ENCODE data around the gene RETREG3.
"Not testable (repeated sequence)": the region's sequence is repeated elsewhere in the genome, so short reads cannot be mapped to it uniquely, and the experiment has no call there.

Gene RETREG3

DNA sequence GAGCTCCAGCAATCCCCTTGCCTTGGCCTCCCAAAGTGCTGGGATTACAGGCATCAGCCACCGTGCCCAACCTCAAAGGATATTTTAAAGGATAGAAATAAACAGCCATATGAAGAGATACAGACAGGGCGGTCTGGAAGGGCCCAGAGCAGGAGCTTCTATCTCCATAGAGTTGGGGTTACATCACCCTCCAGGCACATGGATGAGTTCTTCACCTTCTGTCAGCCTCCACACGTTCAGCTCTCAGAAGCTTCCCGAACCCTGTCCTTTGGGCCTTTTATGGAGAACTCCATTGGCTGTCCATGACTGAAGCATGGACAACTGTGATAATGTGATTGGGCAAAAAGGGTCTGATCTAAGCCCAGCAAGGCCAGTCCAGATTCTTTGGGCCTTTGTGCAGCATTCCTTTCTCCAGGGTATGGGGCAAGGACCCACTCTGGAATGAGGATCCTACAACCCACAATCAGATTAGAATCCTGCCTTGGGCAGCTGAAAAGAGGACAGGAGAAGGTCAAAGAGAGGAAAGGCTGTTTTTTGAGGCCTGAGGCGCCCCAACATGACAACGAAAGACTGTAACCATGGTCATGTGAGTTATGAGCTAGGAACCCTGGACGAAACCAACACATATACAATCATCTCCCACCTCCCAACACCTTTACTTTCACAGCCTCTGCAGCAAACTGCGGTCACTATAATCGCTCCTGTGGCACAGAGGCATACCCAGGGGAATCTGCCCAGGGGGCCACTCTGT is 63.2 kb downstream of the RETREG3 start:
- not testable (repeated sequence) for H3K9ac ChIP-seq (ENCODE audit: low read length); H3K4me1 ChIP-seq (ENCODE audit: control insufficient read depth, insufficient read depth, low read length); H3K27me3 ChIP-seq (replicated peaks; ENCODE audit: control insufficient read depth, insufficient read depth, low read length); DNase-seq (ENCODE audit: low read depth); H3K9me3 ChIP-seq (ENCODE audit: control insufficient read depth, low read length); H3K4me3 ChIP-seq (ENCODE audit: low read length)
- H3K36me3 ChIP-seq (ENCODE audit: control insufficient read depth, insufficient read depth, low read length, severe bottlenecking), result peaks cover 40% of the 10 kb centered on the region

GRCh38 chr17:42544874-42545283 is 64.3 kb downstream of the RETREG3 start:
- no peak for DNase-seq (ENCODE audit: low read depth)
- Histone ChIP-seq H3K36me3 (ENCODE audit: control insufficient read depth, insufficient read depth, low read length, severe bottlenecking) (peaks cover 48% of the 10 kb centered on the region), H3K4me3 (ENCODE audit: low read length) (no peak overlapping the region), H3K4me1 (ENCODE audit: control insufficient read depth, insufficient read depth, low read length) (no peaks in the 10 kb centered on the region), H3K27me3 (replicated peaks; ENCODE audit: control insufficient read depth, insufficient read depth, low read length) (no peaks in the 10 kb centered on the region), H3K9ac (ENCODE audit: low read length) (no peak overlapping the region), H3K9me3 (ENCODE audit: control insufficient read depth, low read length) (no peaks in the 10 kb centered on the region)

- H3K27me3 ChIP-seq (replicated peaks; ENCODE audit: control insufficient read depth, insufficient read depth, low read length), result no peaks in the 10 kb centered on the region
- peaks cover 63% of the 10 kb centered on the region for H3K36me3 ChIP-seq (ENCODE audit: control insufficient read depth, insufficient read depth, low read length, severe bottlenecking)
- no peaks in the 10 kb centered on the region for H3K9me3 ChIP-seq (ENCODE audit: control insufficient read depth, low read length)
- H3K4me3 ChIP-seq (ENCODE audit: low read length), result no peak overlapping the region
- no peak for DNase-seq (ENCODE audit: low read depth)
- H3K9ac ChIP-seq (ENCODE audit: low read length), result no peak overlapping the region
- H3K4me1 ChIP-seq (ENCODE audit: control insufficient read depth, insufficient read depth, low read length), result no peaks in the 10 kb centered on the region
These were observed 65.7 kb downstream of the RETREG3 start for GRCh38 chr17:42543190-42544079.

DNA sequence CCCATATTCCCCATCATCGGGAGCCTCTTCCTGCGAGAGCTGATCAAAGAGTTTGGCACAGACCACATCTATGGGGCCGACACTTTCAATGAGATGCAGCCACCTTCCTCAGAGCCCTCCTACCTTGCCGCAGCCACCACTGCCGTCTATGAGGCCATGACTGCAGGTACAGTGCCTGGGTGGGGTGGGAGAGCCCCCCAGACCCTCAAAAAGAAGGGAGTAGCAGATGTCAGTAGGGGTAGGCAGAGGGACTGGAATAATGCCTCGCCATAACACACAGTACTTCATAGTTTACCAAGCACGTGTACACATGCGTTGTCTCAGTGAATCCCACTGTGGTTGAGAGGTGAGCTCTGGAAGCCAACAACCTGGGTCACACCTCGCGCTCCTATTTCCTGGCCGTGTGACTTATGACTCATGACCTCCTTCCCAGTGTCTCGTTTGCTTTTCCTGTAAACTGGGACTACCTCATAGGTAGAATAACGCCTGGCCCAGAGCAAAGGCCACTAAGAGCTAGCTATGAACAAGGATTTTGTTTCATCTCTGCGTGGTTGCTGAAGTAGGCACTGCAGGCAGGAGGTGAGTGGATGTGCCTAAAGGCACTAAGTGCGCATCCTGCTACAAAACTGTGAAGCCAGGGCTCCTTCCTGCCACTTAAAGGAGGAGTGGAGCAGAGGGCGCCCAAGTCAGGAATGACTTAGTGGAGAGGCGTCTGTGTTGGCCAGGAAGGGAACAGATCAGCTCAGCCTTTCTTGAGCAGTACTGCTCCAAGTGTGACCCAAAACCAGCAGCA is 67.9 kb downstream of the RETREG3 start:
- DNase-seq (ENCODE audit: low read depth), result no peak
- Histone ChIP-seq H3K9me3 (ENCODE audit: control insufficient read depth, low read length) (no peaks in the 10 kb centered on the region), H3K4me3 (ENCODE audit: low read length) (no peak overlapping the region), H3K9ac (ENCODE audit: low read length) (no peak overlapping the region), H3K4me1 (ENCODE audit: control insufficient read depth, insufficient read depth, low read length) (peaks cover 9% of the 10 kb centered on the region), H3K36me3 (ENCODE audit: control insufficient read depth, insufficient read depth, low read length, severe bottlenecking) (peaks cover 67% of the 10 kb centered on the region), H3K27me3 (replicated peaks; ENCODE audit: control insufficient read depth, insufficient read depth, low read length) (no peaks in the 10 kb centered on the region)

DNA sequence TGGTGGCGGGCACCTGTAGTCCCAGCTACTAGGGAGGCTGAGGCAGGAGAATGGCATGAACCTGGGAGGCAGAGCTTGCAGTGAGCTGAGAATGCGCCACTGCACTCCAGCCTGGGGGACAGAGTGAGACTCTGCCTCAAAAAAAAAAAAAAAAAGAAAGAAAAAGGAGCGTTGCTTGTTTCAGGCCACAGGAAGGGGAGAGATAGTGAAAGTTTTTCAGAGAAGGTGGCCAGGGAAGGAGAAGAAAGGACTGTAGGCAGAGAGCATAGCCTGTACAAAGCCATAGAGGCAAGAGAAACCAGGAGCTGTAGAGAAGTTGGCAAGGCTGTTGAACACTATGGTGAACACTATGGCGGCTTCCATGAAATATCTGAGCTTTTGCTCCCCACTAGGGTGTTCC is 68.6 kb downstream of the RETREG3 start:
- not testable (repeated sequence) for H3K9ac ChIP-seq (ENCODE audit: low read length); H3K27me3 ChIP-seq (replicated peaks; ENCODE audit: control insufficient read depth, insufficient read depth, low read length); H3K9me3 ChIP-seq (ENCODE audit: control insufficient read depth, low read length); H3K4me3 ChIP-seq (ENCODE audit: low read length); DNase-seq (ENCODE audit: low read depth)
- Histone ChIP-seq H3K36me3 (ENCODE audit: control insufficient read depth, insufficient read depth, low read length, severe bottlenecking) (peaks cover 67% of the 10 kb centered on the region), H3K4me1 (ENCODE audit: control insufficient read depth, insufficient read depth, low read length) (peaks cover 12% of the 10 kb centered on the region)

DNA sequence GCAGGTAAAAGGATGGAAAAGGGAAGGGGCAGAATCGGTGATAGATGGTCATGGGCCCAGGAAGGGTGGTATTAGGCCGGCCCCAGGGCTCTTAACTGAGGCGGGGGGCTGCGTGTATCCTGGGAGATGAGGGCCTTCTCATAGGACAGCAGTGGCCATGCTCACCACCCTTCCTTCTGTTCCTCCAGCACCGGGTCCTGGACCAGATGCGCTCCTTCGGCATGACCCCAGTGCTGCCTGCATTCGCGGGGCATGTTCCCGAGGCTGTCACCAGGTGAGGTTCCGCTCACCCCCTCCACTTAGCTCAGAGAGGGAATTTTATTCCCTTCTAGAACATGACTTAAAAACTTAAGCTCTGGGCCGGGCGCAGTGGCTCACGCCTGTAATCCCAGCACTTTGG is 70.7 kb downstream of the RETREG3 start:
- H3K4me1 ChIP-seq (ENCODE audit: control insufficient read depth, insufficient read depth, low read length), result peaks cover 18% of the 10 kb centered on the region
- DNase-seq (ENCODE audit: low read depth), result no peak
- no peak overlapping the region for H3K4me3 ChIP-seq (ENCODE audit: low read length)
- no peaks in the 10 kb centered on the region for H3K9me3 ChIP-seq (ENCODE audit: control insufficient read depth, low read length)
- H3K9ac ChIP-seq (ENCODE audit: low read length), result no peak overlapping the region
- H3K27me3 ChIP-seq (replicated peaks; ENCODE audit: control insufficient read depth, insufficient read depth, low read length), result no peaks in the 10 kb centered on the region
- H3K36me3 ChIP-seq (ENCODE audit: control insufficient read depth, insufficient read depth, low read length, severe bottlenecking), result peaks cover 49% of the 10 kb centered on the region

DNA sequence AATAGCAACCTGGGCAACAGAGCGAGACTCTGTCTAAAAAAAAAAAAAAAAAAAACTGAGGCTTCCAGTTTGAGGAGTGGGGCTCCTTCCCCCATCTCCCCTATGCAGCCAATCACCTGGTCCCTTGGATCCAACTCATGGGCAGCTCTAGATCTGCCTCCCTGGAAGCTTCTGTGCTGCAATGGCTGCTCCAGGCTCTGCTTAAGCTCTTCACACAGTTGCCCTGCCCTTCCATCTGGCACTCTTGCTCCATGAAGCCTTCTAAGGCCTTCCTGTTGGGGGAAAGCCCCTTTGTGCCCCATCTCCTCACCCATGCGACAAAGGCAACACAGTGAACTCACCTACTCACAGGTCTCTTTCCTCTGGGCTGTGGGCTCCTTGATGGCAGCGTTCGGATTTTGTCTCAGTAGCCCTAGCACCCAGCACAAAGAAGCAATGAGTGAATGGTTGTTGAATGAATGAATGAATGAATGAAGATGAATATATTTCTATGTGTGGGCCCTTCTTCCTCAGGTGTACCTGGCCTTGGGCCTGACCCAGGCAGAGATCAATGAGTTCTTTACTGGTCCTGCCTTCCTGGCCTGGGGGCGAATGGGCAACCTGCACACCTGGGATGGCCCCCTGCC is 71.2 kb downstream of the RETREG3 start:
- H3K9ac ChIP-seq (ENCODE audit: low read length), result peak overlapping the region; percentile 89
- H3K9me3 ChIP-seq (ENCODE audit: control insufficient read depth, low read length), result no peaks in the 10 kb centered on the region
- peak overlapping the region; percentile 90 for H3K4me3 ChIP-seq (ENCODE audit: low read length)
- DNase-seq (ENCODE audit: low read depth), result no peak
- H3K36me3 ChIP-seq (ENCODE audit: control insufficient read depth, insufficient read depth, low read length, severe bottlenecking), result peaks cover 44% of the 10 kb centered on the region
- H3K4me1 ChIP-seq (ENCODE audit: control insufficient read depth, insufficient read depth, low read length), result peaks cover 18% of the 10 kb centered on the region
- H3K27me3 ChIP-seq (replicated peaks; ENCODE audit: control insufficient read depth, insufficient read depth, low read length), result no peaks in the 10 kb centered on the region

DNA sequence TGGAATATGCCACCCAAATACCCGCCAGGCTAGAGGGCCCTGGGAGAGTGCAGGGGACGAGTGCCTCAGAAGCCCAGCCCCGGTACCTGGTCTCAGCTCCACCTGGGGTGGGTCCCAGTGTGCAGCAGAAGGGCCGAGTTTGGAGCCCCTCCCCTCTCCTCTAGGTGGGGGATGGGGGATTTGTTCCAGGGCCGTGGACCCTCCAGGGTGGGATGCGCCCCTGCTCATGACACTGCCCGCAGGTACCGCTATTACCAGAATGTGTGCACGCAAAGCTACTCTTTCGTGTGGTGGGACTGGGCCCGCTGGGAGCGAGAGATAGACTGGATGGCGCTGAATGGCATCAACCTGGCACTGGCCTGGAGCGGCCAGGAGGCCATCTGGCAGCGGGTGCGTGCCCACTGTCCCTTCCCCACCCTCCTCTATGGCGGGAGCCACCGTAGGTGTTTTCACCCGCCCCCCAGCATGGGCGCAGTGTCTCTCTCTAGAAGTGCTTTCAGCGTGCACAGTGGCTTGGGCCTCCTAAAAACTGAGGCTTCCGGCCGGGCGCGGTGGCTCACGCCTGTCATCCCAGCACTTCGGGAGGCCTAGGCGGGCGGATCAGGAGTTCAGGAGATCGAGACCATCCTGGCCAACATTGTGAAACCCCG is 71.9 kb downstream of the RETREG3 start:
- Histone ChIP-seq H3K4me3 (ENCODE audit: low read length) (peak overlapping the region; percentile 90), H3K4me1 (ENCODE audit: control insufficient read depth, insufficient read depth, low read length) (peaks cover 18% of the 10 kb centered on the region), H3K36me3 (ENCODE audit: control insufficient read depth, insufficient read depth, low read length, severe bottlenecking) (peaks cover 37% of the 10 kb centered on the region), H3K27me3 (replicated peaks; ENCODE audit: control insufficient read depth, insufficient read depth, low read length) (no peaks in the 10 kb centered on the region), H3K9ac (ENCODE audit: low read length) (peak overlapping the region; percentile 89), H3K9me3 (ENCODE audit: control insufficient read depth, low read length) (no peaks in the 10 kb centered on the region)
- DNase-seq (ENCODE audit: low read depth), result no peak

DNA sequence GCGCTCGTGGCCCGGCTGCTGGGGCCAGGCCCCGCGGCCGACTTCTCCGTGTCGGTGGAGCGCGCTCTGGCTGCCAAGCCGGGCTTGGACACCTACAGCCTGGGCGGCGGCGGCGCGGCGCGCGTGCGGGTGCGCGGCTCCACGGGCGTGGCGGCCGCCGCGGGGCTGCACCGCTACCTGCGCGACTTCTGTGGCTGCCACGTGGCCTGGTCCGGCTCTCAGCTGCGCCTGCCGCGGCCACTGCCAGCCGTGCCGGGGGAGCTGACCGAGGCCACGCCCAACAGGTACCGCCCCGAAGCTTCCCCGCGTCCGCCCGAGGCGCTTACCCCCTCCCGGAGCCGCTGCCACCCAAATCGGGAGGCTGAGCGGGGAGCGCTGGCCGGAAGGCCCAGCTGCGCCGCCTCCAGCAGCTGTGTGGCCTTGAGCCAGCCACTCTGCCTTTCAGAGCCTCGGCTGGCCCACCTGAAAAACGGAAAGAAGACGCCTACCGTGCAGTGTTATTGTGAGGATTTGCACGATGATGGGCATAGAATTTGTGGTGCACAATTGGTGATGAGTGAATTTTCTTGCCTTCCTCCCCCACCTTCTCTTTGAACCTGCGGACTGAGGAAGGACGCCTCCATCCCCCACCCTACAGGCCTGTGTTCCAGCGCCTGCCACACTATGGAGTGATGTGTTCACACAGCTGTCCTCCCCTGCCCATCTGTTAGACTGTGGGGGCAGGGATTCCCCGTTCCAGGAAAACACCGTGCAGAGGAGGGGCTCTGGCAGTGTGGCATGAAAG is 72.6 kb downstream of the RETREG3 start:
- Histone ChIP-seq H3K4me3 (ENCODE audit: low read length) (peak overlapping the region; percentile 90), H3K4me1 (ENCODE audit: control insufficient read depth, insufficient read depth, low read length) (peaks cover 21% of the 10 kb centered on the region), H3K9ac (ENCODE audit: low read length) (peak overlapping the region; percentile 89), H3K27me3 (replicated peaks; ENCODE audit: control insufficient read depth, insufficient read depth, low read length) (no peaks in the 10 kb centered on the region), H3K9me3 (ENCODE audit: control insufficient read depth, low read length) (no peaks in the 10 kb centered on the region), H3K36me3 (ENCODE audit: control insufficient read depth, insufficient read depth, low read length, severe bottlenecking) (peaks cover 33% of the 10 kb centered on the region)
- peak; percentile 80 for DNase-seq (ENCODE audit: low read depth)

DNA sequence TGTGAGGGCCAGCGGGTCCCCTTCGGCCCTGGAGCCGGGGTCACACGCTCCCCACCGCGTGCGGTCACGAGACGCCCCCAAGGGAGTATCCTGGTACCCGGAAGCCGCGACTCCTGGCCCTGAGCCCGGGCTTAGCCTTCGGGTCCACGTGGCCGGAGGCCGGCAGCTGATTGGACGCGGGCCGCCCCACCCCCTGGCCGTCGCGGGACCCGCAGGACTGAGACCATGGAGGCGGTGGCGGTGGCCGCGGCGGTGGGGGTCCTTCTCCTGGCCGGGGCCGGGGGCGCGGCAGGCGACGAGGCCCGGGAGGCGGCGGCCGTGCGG is 73.2 kb downstream of the RETREG3 start, which contains the start of gene NAGLU:
Gene NAGLU (plus strand): TSS at position 194 of the 324 bp plus-strand sequence. CDS start 32 bp downstream, at position 226.
- peak; percentile 98 for DNase-seq (ENCODE audit: low read depth)
- H3K4me1 ChIP-seq (ENCODE audit: control insufficient read depth, insufficient read depth, low read length), result peaks cover 23% of the 10 kb centered on the region
- peaks cover 27% of the 10 kb centered on the region for H3K36me3 ChIP-seq (ENCODE audit: control insufficient read depth, insufficient read depth, low read length, severe bottlenecking)
- H3K27me3 ChIP-seq (replicated peaks; ENCODE audit: control insufficient read depth, insufficient read depth, low read length), result no peaks in the 10 kb centered on the region
- H3K4me3 ChIP-seq (ENCODE audit: low read length), result peak within 1 kb of the TSS; percentile 90
- no peaks in the 10 kb centered on the region for H3K9me3 ChIP-seq (ENCODE audit: control insufficient read depth, low read length)
- peak within 1 kb of the TSS; percentile 89 for H3K9ac ChIP-seq (ENCODE audit: low read length)
